ENCODE measurements around the gene PMPCA.

PMPCA gene

GRCh38 chr9:136409557-136410455, 652 bp upstream of the PMPCA start:
- TF ChIP-seq, protein P1, sequence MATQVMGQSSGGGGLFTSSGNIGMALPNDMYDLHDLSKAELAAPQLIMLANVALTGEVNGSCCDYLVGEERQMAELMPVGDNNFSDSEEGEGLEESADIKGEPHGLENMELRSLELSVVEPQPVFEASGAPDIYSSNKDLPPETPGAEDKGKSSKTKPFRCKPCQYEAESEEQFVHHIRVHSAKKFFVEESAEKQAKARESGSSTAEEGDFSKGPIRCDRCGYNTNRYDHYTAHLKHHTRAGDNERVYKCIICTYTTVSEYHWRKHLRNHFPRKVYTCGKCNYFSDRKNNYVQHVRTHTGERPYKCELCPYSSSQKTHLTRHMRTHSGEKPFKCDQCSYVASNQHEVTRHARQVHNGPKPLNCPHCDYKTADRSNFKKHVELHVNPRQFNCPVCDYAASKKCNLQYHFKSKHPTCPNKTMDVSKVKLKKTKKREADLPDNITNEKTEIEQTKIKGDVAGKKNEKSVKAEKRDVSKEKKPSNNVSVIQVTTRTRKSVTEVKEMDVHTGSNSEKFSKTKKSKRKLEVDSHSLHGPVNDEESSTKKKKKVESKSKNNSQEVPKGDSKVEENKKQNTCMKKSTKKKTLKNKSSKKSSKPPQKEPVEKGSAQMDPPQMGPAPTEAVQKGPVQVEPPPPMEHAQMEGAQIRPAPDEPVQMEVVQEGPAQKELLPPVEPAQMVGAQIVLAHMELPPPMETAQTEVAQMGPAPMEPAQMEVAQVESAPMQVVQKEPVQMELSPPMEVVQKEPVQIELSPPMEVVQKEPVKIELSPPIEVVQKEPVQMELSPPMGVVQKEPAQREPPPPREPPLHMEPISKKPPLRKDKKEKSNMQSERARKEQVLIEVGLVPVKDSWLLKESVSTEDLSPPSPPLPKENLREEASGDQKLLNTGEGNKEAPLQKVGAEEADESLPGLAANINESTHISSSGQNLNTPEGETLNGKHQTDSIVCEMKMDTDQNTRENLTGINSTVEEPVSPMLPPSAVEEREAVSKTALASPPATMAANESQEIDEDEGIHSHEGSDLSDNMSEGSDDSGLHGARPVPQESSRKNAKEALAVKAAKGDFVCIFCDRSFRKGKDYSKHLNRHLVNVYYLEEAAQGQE (IDR thresholded peaks at IDR 0.05; ENCODE audit: insufficient replicate concordance, low read depth), result no peak
- TF ChIP-seq SPI1 (IDR thresholded peaks at IDR 0.05; ENCODE audit: borderline replicate concordance, low read depth), result no peak
- no peak for TF ChIP-seq CTCF (IDR thresholded peaks at IDR 0.05; ENCODE audit: insufficient read depth, low read length)
- no peak for TF ChIP-seq GABPA (IDR thresholded peaks at IDR 0.05; ENCODE audit: low read depth)
- TF ChIP-seq POLR2AphosphoS5 (IDR thresholded peaks at IDR 0.05; ENCODE audit: low read depth), result no peak
- H3K27ac ChIP-seq (replicated peaks), result peak overlapping the region; percentile 71
- DNase-seq (ENCODE audit: low read depth in 1 of 2, low spot score in 1 of 2), result peak; percentile 37 to 52
- H3K27me3 ChIP-seq (ENCODE audit: insufficient read depth, poor library complexity, severe bottlenecking), result no peaks in the 10 kb centered on the region
- peak overlapping the region; percentile 66 for H3K4me3 ChIP-seq (replicated peaks; ENCODE audit: insufficient read depth, low read length)

- TF ChIP-seq, protein P1 (IDR thresholded peaks at IDR 0.05; ENCODE audit: insufficient replicate concordance, low read depth), result no peak
- TF ChIP-seq POLR2AphosphoS5 (IDR thresholded peaks at IDR 0.05; ENCODE audit: low read depth), result no peak
- DNase-seq (ENCODE audit: low read depth in 1 of 2, low spot score in 1 of 2), result no peak
- Histone ChIP-seq H3K27me3 (ENCODE audit: insufficient read depth, poor library complexity, severe bottlenecking) (no peaks in the 10 kb centered on the region), H3K27ac (replicated peaks) (peak overlapping the region; percentile 84), H3K4me3 (replicated peaks; ENCODE audit: insufficient read depth, low read length) (peak overlapping the region; percentile 85)
Measured at GRCh38 chr9:136411378-136411777, 920 bp downstream of the PMPCA start.

GRCh38 chr9:136412962-136413361, 2.5 kb downstream of the PMPCA start:
- no peak for DNase-seq (ENCODE audit: low read depth in 1 of 2, low spot score in 1 of 2)
- TF ChIP-seq, protein P1 (IDR thresholded peaks at IDR 0.05; ENCODE audit: insufficient replicate concordance, low read depth), result no peak
- TF ChIP-seq POLR2AphosphoS5 (IDR thresholded peaks at IDR 0.05; ENCODE audit: low read depth), result no peak
- no peak for TF ChIP-seq CTCF (IDR thresholded peaks at IDR 0.05; ENCODE audit: insufficient read depth, low read length)
- no peak for TF ChIP-seq SPI1 (IDR thresholded peaks at IDR 0.05; ENCODE audit: borderline replicate concordance, low read depth)
- no peak for TF ChIP-seq GABPA (IDR thresholded peaks at IDR 0.05; ENCODE audit: low read depth)
- no peak overlapping the region for H3K4me3 ChIP-seq (replicated peaks; ENCODE audit: insufficient read depth, low read length)
- no peaks in the 10 kb centered on the region for H3K27me3 ChIP-seq (ENCODE audit: insufficient read depth, poor library complexity, severe bottlenecking)
- H3K27ac ChIP-seq (replicated peaks), result no peak overlapping the region
